Spleen (tissue), 11 donors: ENCODE measurements around the gene FADS6. TPM values are rescaled to one million over a fixed set of nuclear protein-coding genes. Genes with fewer than 3 reads are reported as not detected.
"Not testable (repeated sequence)": the region's sequence is repeated elsewhere in the genome, so short reads cannot be mapped to it uniquely, and the experiment has no call there.

Experiments
- DNase-seq: peaks from one replicate; pipeline ENCODE4 v3.0.0-alpha.2; 2020
- H3K27ac ChIP-seq, 8 donors: fragments of 200-600 bp; sonication (generic) in 7 of 8; 1 replicate in 4 of 8; 2 replicates in 4 of 8; pipeline versions ENCODE4 v1.5.0 to v1.8.0; 2016 to 2021; ENCODE audit warnings: inconsistent platforms in 4 of 8, mild to moderate bottlenecking in 4 of 8, moderate library complexity in 1 of 8
- H3K27me3 ChIP-seq, 7 donors: fragments of 200-600 bp; sonication (generic) in 6 of 7; replicated peaks in 1 of 7; 1 replicate in 4 of 7; 2 replicates in 3 of 7; pipeline versions ENCODE4 v1.5.0 to v1.8.0; 2016 to 2021; ENCODE audit warnings: inconsistent platforms in 3 of 7, mild to moderate bottlenecking in 1 of 7
- H3K36me3 ChIP-seq, 6 donors: fragments of 200-600 bp; sonication (generic) in 5 of 6; 1 replicate in 4 of 6; 2 replicates in 2 of 6; pipeline versions ENCODE4 v1.5.0 to v1.8.0; 2016 to 2021; ENCODE audit warnings: inconsistent platforms in 2 of 6
- H3K4me1 ChIP-seq, 6 donors: fragments of 200-600 bp; sonication (generic) in 5 of 6; 1 replicate in 3 of 6; 2 replicates in 3 of 6; pipeline versions ENCODE4 v1.5.0 to v1.8.0; 2016 to 2021; ENCODE audit warnings: inconsistent platforms in 3 of 6
- H3K4me3 ChIP-seq, 8 donors: fragments of 200-600 bp; sonication (generic) in 7 of 8; 1 replicate in 4 of 8; 2 replicates in 4 of 8; pipeline versions ENCODE4 v1.5.0 to v1.8.0; 2016 to 2021; ENCODE audit warnings: inconsistent platforms in 4 of 8, mild to moderate bottlenecking in 4 of 8, moderate library complexity in 2 of 8
- H3K9me3 ChIP-seq, 8 donors: fragments of 200-600 bp; sonication (generic) in 7 of 8; 1 replicate in 4 of 8; 2 replicates in 4 of 8; pipeline versions ENCODE4 v1.5.0 to v1.8.0; 2016 to 2021; ENCODE audit warnings: inconsistent platforms in 4 of 8
- CTCF ChIP-seq, 11 experiments: fragments of 200-600 bp in 7 of 11; fragments of 450-650 bp in 4 of 11; sonication (generic) in 4 of 11; IDR thresholded peaks in 8 of 11; conservative IDR thresholded peaks in 3 of 11; 1 replicate in 7 of 11; 2 replicates in 4 of 11; pipeline versions ENCODE4 v1.4.0 to v1.8.0; 2016 to 2021; ENCODE audit warnings: antibody characterized with exemption in 11 of 11, inconsistent platforms in 4 of 11, mild to moderate bottlenecking in 1 of 11
- POLR2A ChIP-seq, 3 donors: fragments of 450-650 bp; IDR thresholded peaks; one replicate each; pipeline ENCODE4 v1.5.1; 2017; ENCODE audit warnings: antibody characterized with exemption in 3 of 3, mild to moderate bottlenecking in 1 of 3
- POLR2AphosphoS5 ChIP-seq, 3 donors: sonication (generic); formaldehyde crosslinking; IDR thresholded peaks; one replicate each; pipeline ENCODE4 v1.5.1; 2017; ENCODE audit warnings: antibody characterized with exemption in 3 of 3
- WGBS, 5 donors: extraction: QIAGEN DNeasy Blood & Tissue Kit in 3 of 5; methylation state at CpG; one replicate each; pipeline versions ENCODE4 v1.1.5 to v1.1.7; 2013 to 2018; 5-methylcytosine and 5-hydroxymethylcytosine counted together
- intact Hi-C: fragments of 100-400 bp; cut with DNase I; formaldehyde crosslinking; loops from one replicate; pipeline ENCODE4 v1.15.0; 2023; ENCODE audit warnings: low total_unique reads
- polyA plus RNA-seq, 3 donors: library from polyadenylated mRNA; stranded (reverse); fragments of 200-250 nt; gene quantifications; one replicate each; pipeline ENCODE4 v1.2.1, GENCODE V29; 2013
- total RNA-seq, 7 donors: library from RNA; depleted of rRNA in 3 of 7; stranded (reverse); fragments of >200 nt in 3 of 7; fragmentation: NEBNext Ultra II Directional in 4 of 7; extraction: Animal tissue kit (Norgen Biotek cat#: 25700) in 4 of 7; gene quantifications; one replicate each; pipeline versions ENCODE4 v1.1.0 to v1.2.1, GENCODE V29; 2016 to 2021
- donor health status: healthy with polysubstance abuse.
- donor health status: DM: no; HTN: no; CAD: no; lungs with moderate emphysema.
- donor health status: DM: no; HTN: no; CAD: no.
- donor health status: Bipolar disorder and iron deficiency.
- donor health status: healthy.
- donor health status: DM: no; HTN: no; CAD: no.
- donor health status: DM: yes; HTN: yes; CAD: no.

The FADS6 gene
- total and polyA plus RNA-seq, 10 donors, result 0.13 to 8.8 (median 3.3) TPM

- DNase-seq, result no peak
- Histone ChIP-seq H3K36me3 (peaks cover 0 to 14% (median 5%) of the 10 kb centered on the region in 6 donors), H3K4me1 (peaks cover 3 to 82% (median 55%) of the 10 kb centered on the region in 6 donors), H3K9me3 (no peaks in the 10 kb centered on the region), H3K27me3 (no peaks in the 10 kb centered on the region), H3K4me3 (peak overlapping the region in 4 of 8 donors; percentile 53 to 82 (median 65)), H3K27ac (peak overlapping the region in 5 of 8 donors; percentile 35 to 95 (median 48))
- 63 to 85% (median 78%) methylated on average over 3 of the region's 3 CpGs for WGBS, 5 donors
- intact Hi-C loops, result no loop called here
- TF ChIP-seq POLR2A (IDR thresholded peaks at IDR 0.05), result no peak
- peak in 2 of 3 donors; percentile 36 to 62 for TF ChIP-seq POLR2AphosphoS5 (IDR thresholded peaks at IDR 0.05)
These were observed 22.9 kb downstream of the FADS6 start for GRCh38 chr17:74870512-74870911.

GRCh38 chr17:74870028-74870427 lies 23.4 kb downstream of the FADS6 start:
- H3K27me3 ChIP-seq, H3K9me3 ChIP-seq, DNase-seq, intact Hi-C loops, H3K4me3 ChIP-seq: not testable (repeated sequence)
- H3K4me1 ChIP-seq, result peaks cover 3 to 86% (median 59%) of the 10 kb centered on the region in 6 donors
- 89 to 95% (median 92%) methylated on average over 9 of the region's 9 CpGs for WGBS, 5 donors
- peaks cover 0 to 18% (median 6%) of the 10 kb centered on the region in 6 donors for H3K36me3 ChIP-seq
- H3K27ac ChIP-seq, result peak overlapping the region in 2 of 8 donors; percentile 19 to 47

- TF ChIP-seq POLR2AphosphoS5 (IDR thresholded peaks at IDR 0.05), result no peak
- TF ChIP-seq CTCF (IDR thresholded peaks at IDR 0.05 in 8 of 11, conservative IDR thresholded peaks at IDR 0.05 in 3 of 11), result no peak
- TF ChIP-seq POLR2A (IDR thresholded peaks at IDR 0.05), result no peak
- no peaks in the 10 kb centered on the region for H3K9me3 ChIP-seq
- peaks cover 0 to 8% (median 0%) of the 10 kb centered on the region in 7 donors for H3K27me3 ChIP-seq
- no peak for DNase-seq
- WGBS, 5 donors, result 76 to 81% (median 78%) methylated on average over 6 of the region's 6 CpGs
- H3K27ac ChIP-seq, result peak overlapping the region in 4 of 8 donors; percentile 15 to 47 (median 40)
- H3K4me3 ChIP-seq, result peak overlapping the region in 3 of 8 donors; percentile 4 to 35 (median 13)
- peaks cover 2 to 90% (median 61%) of the 10 kb centered on the region in 6 donors for H3K4me1 ChIP-seq
- intact Hi-C loops, result loop anchor here (5.0 to 10.0 kb wide), 2 partner anchors 127 to 204 kb away; no protein-coding TSS in a partner anchor
- peaks cover 0 to 30% (median 10%) of the 10 kb centered on the region in 6 donors for H3K36me3 ChIP-seq
These were observed 24.6 kb downstream of the FADS6 start for GRCh38 chr17:74868908-74869255.

- DNase-seq, result no peak
- Histone ChIP-seq H3K4me3 (peak overlapping the region in 3 of 8 donors; percentile 4 to 35 (median 13)), H3K4me1 (peaks cover 0 to 91% (median 57%) of the 10 kb centered on the region in 6 donors), H3K27ac (peak overlapping the region in 4 of 8 donors; percentile 15 to 47 (median 30)), H3K27me3 (peaks cover 0 to 12% (median 0%) of the 10 kb centered on the region in 7 donors), H3K36me3 (peaks cover 0 to 35% (median 15%) of the 10 kb centered on the region in 6 donors), H3K9me3 (no peaks in the 10 kb centered on the region)
- intact Hi-C loops, result loop anchor here (5.0 to 10.0 kb wide), 2 partner anchors 126 to 204 kb away; no protein-coding TSS in a partner anchor
- 58 to 73% (median 64%) methylated on average over 12 of the region's 12 CpGs for WGBS, 5 donors
- TF ChIP-seq POLR2A (IDR thresholded peaks at IDR 0.05) (no peak), CTCF (IDR thresholded peaks at IDR 0.05 in 8 of 11, conservative IDR thresholded peaks at IDR 0.05 in 3 of 11) (no peak), POLR2AphosphoS5 (IDR thresholded peaks at IDR 0.05) (peak in 2 of 3 donors; percentile 42 to 44)
These were observed 25.1 kb downstream of the FADS6 start for GRCh38 chr17:74868251-74868907.
